Activated CD4-positive, CD25-positive, alpha-beta regulatory T cell treated with anti-CD3 and anti-CD28 coated beads, Interleukin-2, amount 50 U/mL, for 16 hours (primary cell): ENCODE measurements around the gene GBGT1.

Experiments
- DNase-seq: peaks from one replicate; pipeline ENCODE4 v3.0.0-alpha.2; 2020; ENCODE audit warnings: low read depth, low spot score

Gene GBGT1

GRCh38 chr9:133125941-133126696 lies 37.6 kb downstream of the GBGT1 start:
- DNase-seq: no peak

GRCh38 chr9:133124907-133125275 lies 38.8 kb downstream of the GBGT1 start:
- no peak for DNase-seq

- DNase-seq: no peak
These were observed 39.4 kb downstream of the GBGT1 start for GRCh38 chr9:133124123-133124906.

GRCh38 chr9:133122935-133123611 lies 40.6 kb downstream of the GBGT1 start:
- DNase-seq: no peak

GRCh38 chr9:133122605-133122934 lies 41.1 kb downstream of the GBGT1 start:
- no peak for DNase-seq

- DNase-seq: no peak
These were observed 41.7 kb downstream of the GBGT1 start for GRCh38 chr9:133121915-133122550.

- DNase-seq: peak; percentile 85
These were observed 42.4 kb downstream of the GBGT1 start, which contains the start of gene RALGDS for GRCh38 chr9:133121198-133121914. Gene RALGDS, minus strand, starts transcription at chr9:133121240. Its CDS starts 86 bp downstream, at chr9:133121154.

- DNase-seq: no peak
These were observed 43.1 kb downstream of the GBGT1 start for GRCh38 chr9:133120501-133121197.

- no peak for DNase-seq
These were observed 43.7 kb downstream of the GBGT1 start for GRCh38 chr9:133119846-133120500.

GRCh38 chr9:133119103-133119845 lies 44.4 kb downstream of the GBGT1 start:
- DNase-seq: no peak

- no peak for DNase-seq
These were observed 45.1 kb downstream of the GBGT1 start for GRCh38 chr9:133118568-133118967.

GRCh38 chr9:133118179-133118520 lies 45.6 kb downstream of the GBGT1 start:
- no peak for DNase-seq

- no peak for DNase-seq
These were observed 46.2 kb downstream of the GBGT1 start for GRCh38 chr9:133117271-133118178.

GRCh38 chr9:133116346-133117231 lies 47.1 kb downstream of the GBGT1 start:
- DNase-seq: no peak

- peak; percentile 46 for DNase-seq
These were observed 47.9 kb downstream of the GBGT1 start for GRCh38 chr9:133115604-133116345.

- no peak for DNase-seq
These were observed 48.7 kb downstream of the GBGT1 start for GRCh38 chr9:133114886-133115603.
